BJ (cell line): ENCODE data around the gene USE1. TPM values are rescaled to one million over a fixed set of nuclear protein-coding genes. Genes with fewer than 3 reads are reported as not detected.

Source experiments
- CTCF ChIA-PET: fragments of 350-600 bp; formaldehyde crosslinking; extraction: SDS; loops from one replicate; lab custom pipeline; 2021; ENCODE audit warnings: antibody characterized with exemption, inconsistent platforms; lab: Yijun Ruan, JAX
- POLR2A ChIA-PET: fragments of 300-600 bp; sonication (Branson Sonifier 250); formaldehyde crosslinking; extraction: SDS; loops from one replicate; lab custom pipeline; 2021; ENCODE audit warnings: antibody characterized with exemption; lab: Charles Lee
- DNase-seq: peaks from one replicate; pipeline ENCODE4 v3.0.0-alpha.2; 2011; ENCODE audit warnings: low read depth
- H3K27me3 ChIP-seq: 2 replicates; pipeline ENCODE4 v1.6.0; 2011; ENCODE audit warnings: low read length; ENCODE audit not compliant: control insufficient read depth, insufficient read depth
- H3K36me3 ChIP-seq: 2 replicates; pipeline ENCODE4 v1.5.1; 2011; ENCODE audit warnings: low read length; ENCODE audit not compliant: control insufficient read depth, insufficient read depth
- H3K4me3 ChIP-seq: 2 replicates; pipeline ENCODE4 v1.5.1; 2011; ENCODE audit warnings: low read depth, mild to moderate bottlenecking, control low read depth, low read length
- polyA plus RNA-seq: library from polyadenylated mRNA; depleted of rRNA; stranded (reverse); fragments of >200 nt; gene quantifications from 2 replicates; pipeline ENCODE4 v1.2.3, GENCODE V29; 2011
- TF ChIP-seq, protein P1 (sequence below): IDR thresholded peaks from 2 replicates; pipeline ENCODE4 v1.5.1; 2011; ENCODE audit warnings: low read depth, mild to moderate bottlenecking, control low read depth, inconsistent platforms, low read length, moderate library complexity; ENCODE audit not compliant: insufficient read depth

USE1 gene
- polyA plus RNA-seq, 1 experiment: 29.7 TPM

DNA sequence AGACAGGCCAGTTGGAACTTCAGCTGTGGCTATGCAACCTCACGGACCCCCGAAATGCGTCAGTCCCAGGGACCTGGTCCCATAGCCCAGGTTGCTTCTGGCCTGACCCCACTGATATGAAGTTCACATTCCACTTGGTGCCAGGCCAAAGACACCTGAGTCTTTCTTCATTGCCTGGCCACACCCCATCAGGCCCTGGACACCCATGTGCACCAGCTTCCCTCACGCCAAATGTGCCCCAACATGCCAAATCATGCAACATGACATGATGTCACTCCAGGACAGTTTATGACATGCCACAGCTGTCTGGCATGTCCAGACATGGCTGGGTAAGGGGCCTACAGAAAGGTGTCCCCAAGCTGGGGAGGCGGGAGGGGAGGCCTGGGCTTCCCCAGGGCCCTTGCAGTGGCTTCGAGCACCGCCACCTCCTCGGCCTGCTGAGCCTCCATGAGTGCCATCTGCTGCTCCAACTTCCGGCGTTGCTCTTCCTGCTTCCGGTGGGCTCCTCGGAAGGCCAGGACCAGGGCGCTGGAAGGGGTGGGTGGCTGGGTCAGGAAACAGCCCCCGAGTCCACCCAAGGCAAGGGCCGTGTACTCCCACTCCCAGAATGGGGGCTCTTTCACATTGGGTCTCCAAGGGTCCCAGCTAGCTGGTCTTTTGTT lies 34.9 kb downstream of the USE1 start:
- ChIA-PET CTCF (interaction anchor here (1.0 to 2.4 kb wide), 5 partner anchors 10 to 43 kb away, joined by 3 to 18 read pairs (median 4); no protein-coding TSS in a partner anchor), POLR2A (no interaction called here)
- TF ChIP-seq, protein P1, sequence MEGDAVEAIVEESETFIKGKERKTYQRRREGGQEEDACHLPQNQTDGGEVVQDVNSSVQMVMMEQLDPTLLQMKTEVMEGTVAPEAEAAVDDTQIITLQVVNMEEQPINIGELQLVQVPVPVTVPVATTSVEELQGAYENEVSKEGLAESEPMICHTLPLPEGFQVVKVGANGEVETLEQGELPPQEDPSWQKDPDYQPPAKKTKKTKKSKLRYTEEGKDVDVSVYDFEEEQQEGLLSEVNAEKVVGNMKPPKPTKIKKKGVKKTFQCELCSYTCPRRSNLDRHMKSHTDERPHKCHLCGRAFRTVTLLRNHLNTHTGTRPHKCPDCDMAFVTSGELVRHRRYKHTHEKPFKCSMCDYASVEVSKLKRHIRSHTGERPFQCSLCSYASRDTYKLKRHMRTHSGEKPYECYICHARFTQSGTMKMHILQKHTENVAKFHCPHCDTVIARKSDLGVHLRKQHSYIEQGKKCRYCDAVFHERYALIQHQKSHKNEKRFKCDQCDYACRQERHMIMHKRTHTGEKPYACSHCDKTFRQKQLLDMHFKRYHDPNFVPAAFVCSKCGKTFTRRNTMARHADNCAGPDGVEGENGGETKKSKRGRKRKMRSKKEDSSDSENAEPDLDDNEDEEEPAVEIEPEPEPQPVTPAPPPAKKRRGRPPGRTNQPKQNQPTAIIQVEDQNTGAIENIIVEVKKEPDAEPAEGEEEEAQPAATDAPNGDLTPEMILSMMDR: no peak
- no peak for DNase-seq
- H3K27me3 ChIP-seq: no peaks in the 10 kb centered on the region
- no peak overlapping the region for H3K4me3 ChIP-seq
- no peaks in the 10 kb centered on the region for H3K36me3 ChIP-seq

DNA sequence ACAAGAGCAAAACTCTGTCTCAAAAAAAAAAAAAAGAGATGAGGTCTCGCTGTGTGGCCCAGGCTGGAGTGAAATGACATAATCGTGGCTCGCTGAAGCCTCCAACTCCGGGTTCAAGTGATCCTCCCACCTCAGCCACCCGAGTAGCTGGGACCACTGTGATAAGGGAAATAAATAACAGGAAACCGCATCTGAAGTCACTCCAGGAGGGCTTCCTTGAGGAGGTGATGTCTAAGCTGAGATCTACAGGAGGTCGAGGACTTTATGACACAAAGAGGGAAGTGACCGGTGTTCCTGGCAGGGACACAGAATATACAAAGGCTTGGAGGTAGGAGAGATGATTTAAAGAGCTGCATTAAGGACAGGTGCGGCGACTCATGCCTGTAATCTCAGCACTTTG lies 39.5 kb downstream of the USE1 start:
- CTCF ChIA-PET: no interaction called here
- POLR2A ChIA-PET: no interaction called here
- no peaks in the 10 kb centered on the region for H3K27me3 ChIP-seq
- no peaks in the 10 kb centered on the region for H3K36me3 ChIP-seq
- H3K4me3 ChIP-seq: no peak overlapping the region
- no peak for DNase-seq
- TF ChIP-seq, protein P1: no peak

DNA sequence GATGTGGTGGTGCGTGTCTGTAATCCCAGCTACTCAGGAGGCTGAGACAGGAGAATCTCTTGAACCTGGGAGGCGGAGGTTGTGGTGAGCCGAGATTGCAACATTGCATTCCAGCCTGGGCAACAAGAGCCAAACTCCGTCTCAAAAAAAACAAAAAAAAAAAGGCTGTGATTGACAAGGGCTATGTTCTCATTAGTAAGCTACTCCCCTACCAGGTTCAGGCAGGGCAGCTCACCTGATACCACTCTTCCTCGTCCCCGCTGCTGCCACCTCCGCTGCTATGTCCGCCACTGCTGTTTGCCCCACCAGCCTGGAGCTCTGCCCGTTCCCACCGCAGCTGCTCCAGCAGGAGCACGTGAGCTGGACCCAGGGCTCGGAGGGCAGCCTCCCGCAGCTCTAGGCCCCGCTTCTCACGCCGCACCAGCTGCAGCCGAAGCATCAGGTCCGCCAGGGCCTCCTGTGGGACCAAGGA lies 40.0 kb downstream of the USE1 start:
- ChIA-PET POLR2A (no interaction called here), CTCF (interaction anchor here (1.8 kb wide), 1 partner anchor 10 kb away, joined by 5 read pairs; the partner anchor contains the start of gene USHBP1)
- Histone ChIP-seq H3K27me3 (no peaks in the 10 kb centered on the region; the same call in 1 of the 2 replicates), H3K36me3 (no peaks in the 10 kb centered on the region), H3K4me3 (no peak overlapping the region)
- DNase-seq: no peak
- TF ChIP-seq, protein P1: no peak

DNA sequence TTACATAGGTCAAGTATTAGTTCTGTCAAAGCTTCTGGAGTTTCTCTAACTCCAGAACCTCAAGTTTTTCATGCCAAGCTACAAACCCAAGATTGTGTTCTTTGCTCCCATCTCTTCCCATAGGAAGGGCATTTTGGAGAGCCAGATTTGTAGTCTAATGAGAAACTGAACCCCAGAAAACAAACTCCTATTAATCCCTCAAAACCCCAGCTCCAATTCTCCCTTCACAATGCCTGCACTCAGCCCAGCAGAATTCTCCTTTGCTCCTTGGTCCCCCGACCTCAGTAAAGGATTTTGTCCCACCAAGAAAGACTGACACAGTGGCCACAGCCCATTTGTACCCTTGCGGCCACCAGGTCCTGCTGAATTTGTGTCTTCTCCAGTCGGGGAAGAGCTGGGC lies 41.0 kb downstream of the USE1 start:
- DNase-seq: no peak
- CTCF ChIA-PET: interaction anchor here (1.8 kb wide), 1 partner anchor 9 kb away, joined by 5 read pairs; the partner anchor contains the start of gene USHBP1
- POLR2A ChIA-PET: no interaction called here
- no peak overlapping the region for H3K4me3 ChIP-seq
- H3K36me3 ChIP-seq: no peaks in the 10 kb centered on the region
- TF ChIP-seq, protein P1: no peak
- no peaks in the 10 kb centered on the region; the same call in 1 of the 2 replicates for H3K27me3 ChIP-seq

DNA sequence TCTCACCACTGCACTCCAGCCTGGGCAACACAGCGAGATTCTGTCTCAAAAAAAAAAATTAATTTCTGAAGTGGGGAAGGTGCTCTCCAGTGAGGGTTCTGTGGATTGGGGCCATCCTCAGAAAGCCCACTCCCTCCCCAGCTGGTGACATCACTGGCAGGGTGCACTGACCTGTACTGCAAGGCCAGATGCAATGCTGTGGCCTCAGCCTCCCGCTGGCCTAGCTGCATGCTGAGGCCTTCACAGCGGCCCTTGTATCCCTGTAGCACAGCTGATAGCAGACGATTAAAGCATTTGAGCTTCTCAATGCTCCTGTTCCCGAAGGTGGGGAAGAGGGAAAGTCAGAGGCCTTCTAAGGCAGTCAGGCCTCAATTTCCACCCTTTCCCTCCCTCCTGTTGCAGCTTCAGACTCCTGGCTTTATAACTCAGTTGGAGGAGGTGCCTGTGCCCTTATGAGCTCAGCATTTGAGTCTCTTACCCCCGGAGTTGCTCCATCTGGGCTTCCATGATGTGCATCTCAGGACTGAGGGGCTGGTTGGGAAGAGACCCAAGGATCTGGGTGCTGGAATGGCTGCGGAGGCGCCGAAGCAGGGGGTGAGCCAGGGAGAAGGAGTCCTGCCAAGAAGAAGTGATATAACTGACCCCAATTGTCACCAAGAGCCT lies 44.1 kb downstream of the USE1 start:
- Histone ChIP-seq H3K4me3 (no peak overlapping the region), H3K36me3 (no peaks in the 10 kb centered on the region), H3K27me3 (no peaks in the 10 kb centered on the region; the same call in 1 of the 2 replicates)
- DNase-seq: no peak
- CTCF ChIA-PET: interaction anchor here (0.8 to 2.2 kb wide), 8 partner anchors 10 to 205 kb away, joined by 3 to 18 read pairs (median 3); partner anchors contain the start of genes ABHD8 and ANKLE1
- POLR2A ChIA-PET: interaction anchor here (0.6 kb wide), 1 partner anchor 185 kb away, joined by 12 read pairs; no protein-coding TSS in a partner anchor
- TF ChIP-seq, protein P1: no peak
